Transverse colon (tissue), 4 donors: ENCODE data around the gene LAMP1. TPM values are rescaled to one million over a fixed set of nuclear protein-coding genes. Genes with fewer than 3 reads are reported as not detected.

Experiments
- DNase-seq: peaks from one replicate; pipeline ENCODE4 v3.0.0-alpha.2; 2019
- H3K27ac ChIP-seq, 4 donors: fragments of 200-600 bp; sonication (generic); 2 replicates each; pipeline ENCODE4 v1.5.1; 2016 to 2018; ENCODE audit warnings: inconsistent platforms in 4 of 4
- H3K27me3 ChIP-seq: fragments of 200-600 bp; sonication (generic); 2 replicates; pipeline ENCODE4 v1.5.1; 2017; ENCODE audit warnings: inconsistent platforms
- H3K36me3 ChIP-seq, 4 donors: fragments of 200-600 bp; sonication (generic); 2 replicates each; pipeline ENCODE4 v1.5.1; 2017 to 2019; ENCODE audit warnings: inconsistent platforms in 4 of 4
- H3K4me1 ChIP-seq, 4 donors: fragments of 200-600 bp; sonication (generic); 2 replicates each; pipeline ENCODE4 v1.5.1; 2017 to 2020; ENCODE audit warnings: inconsistent platforms in 4 of 4
- H3K4me3 ChIP-seq, 4 donors: fragments of 200-600 bp; sonication (generic); 1 replicate in 1 of 4; 2 replicates in 3 of 4; pipeline versions ENCODE4 v1.5.1 to v1.6.1; 2017 to 2019; ENCODE audit warnings: inconsistent platforms in 4 of 4
- H3K9me3 ChIP-seq, 2 donors: fragments of 200-600 bp; sonication (generic); 2 replicates each; pipeline ENCODE4 v1.5.1; 2017 to 2019; ENCODE audit warnings: inconsistent platforms in 2 of 2
- EP300 ChIP-seq: sonication (generic); formaldehyde crosslinking; IDR thresholded peaks from one replicate; pipeline ENCODE4 v1.6.1; 2017; ENCODE audit warnings: antibody characterized with exemption, low read depth
- POLR2A ChIP-seq: fragments of 450-650 bp; IDR thresholded peaks from one replicate; pipeline ENCODE4 v1.6.1; 2016; ENCODE audit warnings: antibody characterized with exemption, mild to moderate bottlenecking, moderate library complexity
- POLR2AphosphoS5 ChIP-seq, 3 donors: sonication (generic); formaldehyde crosslinking; IDR thresholded peaks; one replicate each; pipeline ENCODE4 v1.6.1; 2016; ENCODE audit warnings: antibody characterized with exemption in 3 of 3
- WGBS, 2 donors: methylation state at CpG; one replicate each; pipeline ENCODE4 v1.1.5; 2018; ENCODE audit warnings: low coverage in 1 of 2; 5-methylcytosine and 5-hydroxymethylcytosine counted together
- in situ Hi-C, 4 donors: fragments of 200-750 bp; cut with MboI; loops; one replicate each; pipeline versions ENCODE4 v1.15.0 to v1.15.1; 2017; ENCODE audit warnings: low sequenced_read_pairs in 3 of 4, low pct_ligation_motif_present in 1 of 4, low pct_unique_long_range_greater_than_20kb in 1 of 4
- intact Hi-C: fragments of 100-400 bp; cut with DNase I; formaldehyde crosslinking; loops from one replicate; pipeline ENCODE4 v1.15.1; 2023; ENCODE audit warnings: low total_unique reads
- total RNA-seq, 4 donors: library from RNA; depleted of rRNA; stranded (reverse); fragments of >200 nt; gene quantifications; one replicate each; pipeline ENCODE4 v1.1.0, GENCODE V29; 2016
- TF ChIP-seq, protein P1 (sequence below), 5 experiments: fragments of 200-600 bp in 3 of 5; fragments of 450-650 bp in 2 of 5; sonication (generic) in 3 of 5; IDR thresholded peaks; 1 replicate in 2 of 5; 2 replicates in 3 of 5; pipeline ENCODE4 v1.5.1; 2016 to 2017; ENCODE audit warnings: antibody characterized with exemption in 5 of 5, inconsistent platforms in 3 of 5, mild to moderate bottlenecking in 2 of 5, moderate library complexity in 1 of 5

The LAMP1 gene
- total RNA-seq, 4 donors from 2014 or later: 69.5 to 149 (median 103) TPM

DNA sequence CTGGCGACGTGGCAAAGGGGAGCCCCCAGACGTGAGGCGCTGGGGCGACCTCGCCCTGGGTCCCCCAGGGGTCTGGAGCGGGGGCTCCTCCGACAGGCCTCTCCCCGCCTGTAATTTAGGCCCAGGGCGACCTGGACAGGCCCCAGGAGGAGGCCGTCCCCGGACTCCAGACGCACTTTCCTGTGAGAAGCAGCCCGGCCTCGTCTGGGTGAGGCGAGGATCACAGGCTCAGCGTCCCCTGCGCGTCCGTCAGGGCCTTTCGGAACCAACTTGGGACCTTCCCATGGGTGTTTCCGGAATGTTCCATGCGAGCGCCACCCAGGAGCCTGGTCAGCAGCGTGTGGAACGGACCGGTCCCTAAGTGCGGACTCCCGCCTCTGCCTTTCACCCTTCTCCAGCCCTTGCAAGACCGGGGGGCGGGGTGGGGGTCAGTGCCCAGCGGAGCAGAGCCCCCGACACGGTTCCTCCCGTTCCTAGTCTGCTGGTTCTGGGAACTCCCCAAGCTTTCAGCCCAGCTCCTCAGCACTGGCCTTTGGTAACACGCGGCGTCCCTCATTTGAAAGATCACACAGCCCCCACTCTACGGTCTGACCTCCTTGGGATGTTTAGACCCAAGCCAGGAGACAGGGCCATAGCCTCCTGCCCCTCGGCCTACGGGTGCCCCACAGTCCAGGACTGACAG is 68.0 kb downstream of the LAMP1 start:
- no peak for TF ChIP-seq EP300
- TF ChIP-seq, protein P1, sequence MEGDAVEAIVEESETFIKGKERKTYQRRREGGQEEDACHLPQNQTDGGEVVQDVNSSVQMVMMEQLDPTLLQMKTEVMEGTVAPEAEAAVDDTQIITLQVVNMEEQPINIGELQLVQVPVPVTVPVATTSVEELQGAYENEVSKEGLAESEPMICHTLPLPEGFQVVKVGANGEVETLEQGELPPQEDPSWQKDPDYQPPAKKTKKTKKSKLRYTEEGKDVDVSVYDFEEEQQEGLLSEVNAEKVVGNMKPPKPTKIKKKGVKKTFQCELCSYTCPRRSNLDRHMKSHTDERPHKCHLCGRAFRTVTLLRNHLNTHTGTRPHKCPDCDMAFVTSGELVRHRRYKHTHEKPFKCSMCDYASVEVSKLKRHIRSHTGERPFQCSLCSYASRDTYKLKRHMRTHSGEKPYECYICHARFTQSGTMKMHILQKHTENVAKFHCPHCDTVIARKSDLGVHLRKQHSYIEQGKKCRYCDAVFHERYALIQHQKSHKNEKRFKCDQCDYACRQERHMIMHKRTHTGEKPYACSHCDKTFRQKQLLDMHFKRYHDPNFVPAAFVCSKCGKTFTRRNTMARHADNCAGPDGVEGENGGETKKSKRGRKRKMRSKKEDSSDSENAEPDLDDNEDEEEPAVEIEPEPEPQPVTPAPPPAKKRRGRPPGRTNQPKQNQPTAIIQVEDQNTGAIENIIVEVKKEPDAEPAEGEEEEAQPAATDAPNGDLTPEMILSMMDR (IDR thresholded peaks at IDR 0.05): no peak
- no peak for TF ChIP-seq POLR2AphosphoS5 (IDR thresholded peaks at IDR 0.05)
- TF ChIP-seq POLR2A: no peak
- H3K4me3 ChIP-seq: peak overlapping the region; percentile 38 to 59 (median 44)
- intact Hi-C loops (no loop called here), in situ Hi-C loops (no loop called here)
- no peak for DNase-seq
- peak overlapping the region; percentile 73 to 87 (median 83) for H3K27ac ChIP-seq
- H3K36me3 ChIP-seq: no peaks in the 10 kb centered on the region
- H3K27me3 ChIP-seq: peaks cover 10% of the 10 kb centered on the region
- H3K9me3 ChIP-seq: no peaks in the 10 kb centered on the region
- H3K4me1 ChIP-seq: peaks cover 0 to 33% (median 12%) of the 10 kb centered on the region in 4 donors
- 79% methylated on average over 38 of the region's 41 CpGs; no CpG with 5 or more reads in 1 of the 2 donors for WGBS, 2 donors

DNA sequence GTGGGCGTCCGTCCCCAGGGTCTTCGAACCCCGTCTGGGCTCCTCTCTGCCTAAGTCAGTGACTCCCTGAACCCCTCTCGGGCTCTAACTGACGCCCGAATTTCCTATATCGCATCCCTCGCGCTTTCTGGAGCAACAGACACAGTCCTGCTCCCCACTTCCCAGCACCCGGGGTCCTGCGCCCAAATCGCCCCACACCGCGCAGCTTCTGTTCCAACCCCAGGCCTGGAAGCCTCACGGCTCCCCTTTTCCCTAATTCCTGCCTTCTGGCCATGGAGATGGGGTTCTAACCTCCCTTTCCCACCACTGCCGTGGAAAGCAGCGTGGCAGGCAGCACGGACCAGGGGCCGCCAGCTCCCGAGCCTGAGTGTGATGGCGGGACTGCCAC is 68.5 kb downstream of the LAMP1 start:
- peak overlapping the region in 2 of 4 donors; percentile 84 to 87 for H3K27ac ChIP-seq
- 90 to 95% methylated on average over 17 to 22 of the region's 22 CpGs for WGBS, 2 donors
- TF ChIP-seq POLR2AphosphoS5 (IDR thresholded peaks at IDR 0.05) (no peak), POLR2A (no peak), EP300 (no peak)
- TF ChIP-seq, protein P1 (IDR thresholded peaks at IDR 0.05): no peak
- no peaks in the 10 kb centered on the region for H3K36me3 ChIP-seq
- H3K4me1 ChIP-seq: peaks cover 0 to 33% (median 12%) of the 10 kb centered on the region in 4 donors
- no peaks in the 10 kb centered on the region for H3K9me3 ChIP-seq
- in situ Hi-C loops: no loop called here
- intact Hi-C loops: no loop called here
- peaks cover 10% of the 10 kb centered on the region for H3K27me3 ChIP-seq
- H3K4me3 ChIP-seq: no peak overlapping the region
- no peak for DNase-seq

DNA sequence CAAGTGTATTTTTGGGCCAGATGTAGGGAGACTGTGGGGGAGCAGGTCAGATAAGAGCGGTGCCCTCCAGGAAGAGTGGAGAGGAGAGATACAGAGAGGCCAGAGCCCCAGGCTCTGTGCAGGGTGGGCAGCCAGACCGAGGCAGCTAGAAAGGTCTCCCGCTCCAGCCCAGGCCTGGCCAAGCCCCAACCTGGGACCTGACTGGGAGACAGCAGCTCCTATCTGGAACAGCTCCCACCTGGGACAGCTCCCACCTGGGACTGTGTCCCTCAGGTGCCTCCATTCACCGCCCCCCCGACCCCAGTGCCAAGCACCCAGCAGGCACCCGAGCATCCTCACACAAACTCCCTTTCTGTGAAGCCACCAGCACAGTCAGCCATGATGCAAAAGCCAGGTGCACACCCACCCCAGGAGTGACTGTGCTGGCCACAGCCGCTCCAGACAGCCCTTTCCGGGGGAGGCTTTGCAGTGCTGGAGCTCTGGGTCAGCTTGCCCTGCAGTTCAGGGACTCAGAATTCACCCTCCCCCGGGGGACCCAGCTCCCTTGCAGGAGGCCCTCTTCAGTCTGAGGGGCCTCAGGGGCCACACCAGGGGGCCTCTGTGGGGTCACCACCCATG is 69.0 kb downstream of the LAMP1 start:
- TF ChIP-seq POLR2AphosphoS5 (IDR thresholded peaks at IDR 0.05): no peak
- TF ChIP-seq, protein P1 (IDR thresholded peaks at IDR 0.05): no peak
- no peak for TF ChIP-seq POLR2A
- WGBS, 2 donors: 71% methylated on average over 4 of the region's 9 CpGs; no CpG with 5 or more reads in 1 of the 2 donors
- Histone ChIP-seq H3K4me3 (no peak overlapping the region), H3K4me1 (peaks cover 0 to 33% (median 12%) of the 10 kb centered on the region in 4 donors), H3K36me3 (no peaks in the 10 kb centered on the region), H3K27ac (no peak overlapping the region), H3K9me3 (no peaks in the 10 kb centered on the region), H3K27me3 (peaks cover 10% of the 10 kb centered on the region)
- intact Hi-C loops: no loop called here
- DNase-seq: no peak
- in situ Hi-C loops: no loop called here

DNA sequence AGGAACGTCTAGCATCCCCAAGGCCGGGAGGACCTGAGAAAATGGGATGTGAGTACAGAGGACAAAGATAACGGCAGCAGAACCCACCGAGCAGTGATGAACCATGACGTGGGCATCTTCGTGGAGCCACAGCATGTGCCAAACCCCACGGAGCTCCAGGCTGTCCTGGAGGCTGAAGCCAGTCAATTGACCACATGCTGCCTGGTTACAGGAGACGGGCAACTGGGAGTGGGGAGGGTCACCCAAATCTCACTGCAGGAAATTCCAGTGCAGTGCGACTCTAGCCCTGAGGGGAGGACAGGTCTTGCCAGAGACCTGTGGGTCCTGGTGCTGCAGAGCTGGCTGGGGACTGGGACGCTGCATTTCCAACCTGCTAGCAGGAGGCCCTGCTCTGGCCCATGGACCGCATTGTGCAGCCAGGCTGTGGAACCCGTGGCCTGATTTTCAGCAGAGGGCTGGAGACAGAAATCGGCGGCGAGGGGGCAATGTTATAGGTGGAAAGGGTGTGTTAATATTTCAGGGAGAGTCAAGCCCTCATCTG is 70.1 kb downstream of the LAMP1 start:
- Histone ChIP-seq H3K4me1 (peaks cover 0 to 24% (median 12%) of the 10 kb centered on the region in 4 donors), H3K9me3 (no peaks in the 10 kb centered on the region), H3K27me3 (peaks cover 10% of the 10 kb centered on the region), H3K27ac (no peak overlapping the region), H3K4me3 (no peak overlapping the region), H3K36me3 (no peaks in the 10 kb centered on the region)
- in situ Hi-C loops (no loop called here), intact Hi-C loops (no loop called here)
- TF ChIP-seq POLR2A (no peak), EP300 (no peak), POLR2AphosphoS5 (IDR thresholded peaks at IDR 0.05) (no peak)
- TF ChIP-seq, protein P1 (IDR thresholded peaks at IDR 0.05): no peak
- DNase-seq: no peak
- WGBS, 2 donors: 83 to 88% methylated on average over 7 to 15 of the region's 15 CpGs
